SK-N-MC (cell line): ENCODE data around the gene PTPRF.

Source experiments
- DNase-seq: peaks from one replicate; pipeline ENCODE4 v3.0.0-alpha.2; 2011; ENCODE audit warnings: low read depth, low spot score
- H3K27ac ChIP-seq: fragments of 200-600 bp; sonication (generic); 2 replicates; pipeline ENCODE4 v1.5.1; 2016; ENCODE audit warnings: mixed run types
- H3K36me3 ChIP-seq: fragments of 200-600 bp; sonication (generic); 2 replicates; pipeline ENCODE4 v1.6.1; 2017; ENCODE audit warnings: antibody characterized with exemption, low read length, mixed read lengths; ENCODE audit not compliant: insufficient read depth
- H3K4me3 ChIP-seq: fragments of 200-600 bp; sonication (generic); 2 replicates; pipeline ENCODE4 v1.5.1; 2016
- H3K9ac ChIP-seq: fragments of 200-600 bp; sonication (generic); 2 replicates; pipeline ENCODE4 v1.8.0; 2017; ENCODE audit warnings: mixed run types, mixed read lengths; ENCODE audit not compliant: insufficient read length
- H3K9me3 ChIP-seq: fragments of 200-600 bp; sonication (generic); 2 replicates; pipeline ENCODE4 v1.6.1; 2017; ENCODE audit warnings: low read depth, mild to moderate bottlenecking, antibody characterized with exemption, low read length, moderate library complexity, mixed read lengths
- EZH2 ChIP-seq: fragments of 200-600 bp; sonication (generic); IDR thresholded peaks from one replicate; pipeline ENCODE4 v1.6.1; 2017; ENCODE audit warnings: antibody characterized with exemption
- FOXP2 ChIP-seq: optimal IDR thresholded peaks from 2 replicates; pipeline ENCODE3; 2011; ENCODE audit warnings: mild to moderate bottlenecking, moderate library complexity; ENCODE audit not compliant: insufficient read depth; ENCODE audit errors: extremely low read length, control extremely low read depth
- POLR2AphosphoS5 ChIP-seq: IDR thresholded peaks from 2 replicates; pipeline ENCODE4 v1.6.1; 2012; ENCODE audit warnings: mild to moderate bottlenecking, low read depth, low read length, borderline replicate concordance

The PTPRF gene

GRCh38 chr1:43590388-43590925, 59.8 kb downstream of the PTPRF start:
- Histone ChIP-seq H3K4me3 (no peak overlapping the region), H3K9ac (no peak overlapping the region), H3K9me3 (no peaks in the 10 kb centered on the region), H3K27ac (no peak overlapping the region), H3K36me3 (peaks cover 42% of the 10 kb centered on the region; the same call in 1 of the 2 replicates)
- DNase-seq, result no peak
- TF ChIP-seq POLR2AphosphoS5 (no peak), FOXP2 (no peak), EZH2 (no peak)

- H3K9ac ChIP-seq, result no peak overlapping the region
- TF ChIP-seq POLR2AphosphoS5 (no peak), EZH2 (no peak)
- peaks cover 42% of the 10 kb centered on the region; the same call in 1 of the 2 replicates for H3K36me3 ChIP-seq
- H3K27ac ChIP-seq, result no peak overlapping the region
- no peak for DNase-seq
- no peaks in the 10 kb centered on the region for H3K9me3 ChIP-seq
- no peak overlapping the region for H3K4me3 ChIP-seq
Observed at GRCh38 chr1:43591181-43591580, 60.5 kb downstream of the PTPRF start.

DNA sequence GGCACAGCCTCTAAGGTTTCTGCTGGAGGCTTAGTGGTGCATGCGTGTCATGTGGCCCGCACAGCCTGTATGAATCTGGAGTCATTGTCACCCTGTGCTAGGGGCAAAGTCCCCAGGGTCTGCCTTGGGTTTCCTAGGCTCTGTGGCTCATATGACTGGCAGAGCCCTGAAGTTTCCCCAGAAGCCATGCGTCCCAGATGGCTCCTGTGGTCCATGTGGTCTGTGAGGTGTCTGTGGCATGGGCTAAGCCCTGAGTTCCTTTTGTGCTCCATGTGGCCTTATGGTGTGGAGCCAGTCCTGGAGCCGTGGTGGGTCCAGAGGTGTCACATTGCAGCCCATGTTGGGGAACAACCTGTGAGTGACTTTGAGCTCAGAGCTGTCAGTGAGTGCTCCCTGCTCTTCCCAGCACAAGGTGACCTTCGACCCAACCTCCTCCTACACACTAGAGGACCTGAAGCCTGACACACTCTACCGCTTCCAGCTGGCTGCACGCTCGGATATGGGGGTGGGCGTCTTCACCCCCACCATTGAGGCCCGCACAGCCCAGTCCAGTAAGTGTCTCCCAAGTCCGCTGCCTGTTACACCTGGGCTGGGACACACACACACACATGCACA, 61.5 kb downstream of the PTPRF start:
- Histone ChIP-seq H3K27ac (no peak overlapping the region), H3K4me3 (no peak overlapping the region), H3K9ac (no peak overlapping the region), H3K36me3 (peaks cover 42% of the 10 kb centered on the region; the same call in 1 of the 2 replicates), H3K9me3 (no peaks in the 10 kb centered on the region)
- no peak for TF ChIP-seq EZH2
- no peak for TF ChIP-seq FOXP2
- DNase-seq, result no peak

DNA sequence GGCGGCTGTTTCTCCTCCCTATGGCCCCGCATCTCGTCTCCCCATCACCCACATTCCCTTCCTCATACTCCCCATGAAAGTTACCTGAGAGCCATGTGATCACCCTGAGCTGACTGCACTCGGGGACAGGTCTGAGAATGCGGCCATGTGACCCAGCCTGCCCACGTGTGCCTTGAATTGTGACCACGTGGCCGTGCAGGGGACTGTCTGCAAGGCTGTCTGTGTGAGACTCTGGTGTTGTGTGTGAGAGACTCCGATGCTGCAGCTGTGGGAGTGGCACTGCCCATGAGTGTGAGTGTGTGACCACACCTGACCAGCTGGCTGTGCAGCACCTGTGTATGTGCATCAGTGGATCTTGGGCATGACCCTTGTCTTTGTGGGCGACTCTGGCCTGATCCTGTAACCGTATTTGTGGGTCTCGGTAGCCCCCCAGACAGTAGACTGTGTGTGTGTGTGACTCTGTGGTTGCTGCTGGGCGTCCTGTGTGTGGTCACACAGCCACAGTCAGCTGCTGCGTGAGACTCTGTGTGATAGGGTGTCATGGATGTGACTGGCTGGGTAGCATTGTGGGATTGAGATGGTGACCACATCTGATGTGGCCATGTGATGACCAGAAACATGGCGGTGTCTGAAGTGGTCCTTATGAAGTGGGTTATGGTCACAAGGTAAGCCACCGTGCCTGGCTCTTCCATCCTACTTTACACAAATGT, 62.4 kb downstream of the PTPRF start:
- Histone ChIP-seq H3K9me3 (no peaks in the 10 kb centered on the region), H3K9ac (no peak overlapping the region), H3K27ac (no peak overlapping the region), H3K4me3 (no peak overlapping the region), H3K36me3 (peaks cover 42% of the 10 kb centered on the region; the same call in 1 of the 2 replicates)
- TF ChIP-seq FOXP2 (no peak), POLR2AphosphoS5 (no peak), EZH2 (no peak)
- no peak for DNase-seq

DNA sequence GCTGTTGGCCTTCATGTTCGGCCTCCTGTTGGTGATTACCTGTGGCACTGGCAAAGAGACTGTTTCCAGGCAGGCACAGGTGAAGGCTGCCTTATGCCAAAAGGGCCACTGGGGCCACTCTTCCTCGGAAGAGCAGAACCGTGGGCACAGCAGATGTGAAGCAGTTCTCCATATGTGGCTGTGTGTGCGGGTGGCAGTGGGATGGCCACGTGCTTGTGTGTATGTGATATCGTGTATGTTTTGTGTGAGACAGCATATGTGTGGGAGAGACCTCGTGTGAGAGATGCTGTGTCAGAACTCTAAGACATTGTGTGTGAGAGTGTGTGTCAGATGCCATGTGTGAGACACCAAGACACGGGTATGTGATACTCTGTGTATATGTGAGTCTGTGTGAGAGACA, 65.9 kb downstream of the PTPRF start:
- Histone ChIP-seq H3K9ac (no peak overlapping the region), H3K36me3 (peaks cover 18% of the 10 kb centered on the region; the same call in 1 of the 2 replicates), H3K27ac (no peak overlapping the region), H3K4me3 (no peak overlapping the region), H3K9me3 (no peaks in the 10 kb centered on the region)
- no peak for DNase-seq
- TF ChIP-seq POLR2AphosphoS5 (no peak), EZH2 (no peak), FOXP2 (no peak)

DNA sequence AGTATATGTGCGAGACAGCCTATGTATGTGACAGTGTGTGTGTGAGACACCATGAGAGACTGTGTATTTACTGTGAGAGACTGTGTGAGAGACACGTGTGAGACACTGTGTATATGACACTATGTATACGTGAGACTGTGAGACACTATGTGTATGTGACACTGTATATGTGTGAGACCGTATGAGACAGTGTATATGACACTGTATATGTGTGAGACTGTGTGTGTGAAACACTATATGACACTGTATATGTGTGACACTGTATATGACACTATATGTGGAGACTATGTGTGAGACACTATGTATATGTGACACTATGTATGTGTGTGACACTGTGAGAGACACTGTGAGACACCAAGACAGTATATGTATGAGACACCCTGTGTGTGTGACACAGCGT, 66.3 kb downstream of the PTPRF start:
- H3K27ac ChIP-seq, result no peak overlapping the region
- H3K9ac ChIP-seq, result no peak overlapping the region
- no peak overlapping the region for H3K4me3 ChIP-seq
- peaks cover 14% of the 10 kb centered on the region; the same call in 1 of the 2 replicates for H3K36me3 ChIP-seq
- H3K9me3 ChIP-seq, result no peaks in the 10 kb centered on the region
- DNase-seq, result no peak
- TF ChIP-seq FOXP2, result no peak
- TF ChIP-seq POLR2AphosphoS5, result no peak
- TF ChIP-seq EZH2, result no peak

DNA sequence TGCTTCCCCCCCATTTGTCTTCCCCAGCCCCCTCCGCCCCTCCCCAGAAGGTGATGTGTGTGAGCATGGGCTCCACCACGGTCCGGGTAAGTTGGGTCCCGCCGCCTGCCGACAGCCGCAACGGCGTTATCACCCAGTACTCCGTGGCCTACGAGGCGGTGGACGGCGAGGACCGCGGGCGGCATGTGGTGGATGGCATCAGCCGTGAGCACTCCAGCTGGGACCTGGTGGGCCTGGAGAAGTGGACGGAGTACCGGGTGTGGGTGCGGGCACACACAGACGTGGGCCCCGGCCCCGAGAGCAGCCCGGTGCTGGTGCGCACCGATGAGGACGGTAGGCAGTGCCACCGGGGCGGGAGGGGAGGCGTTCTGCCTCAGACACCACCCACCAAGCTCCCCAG, 67.0 kb downstream of the PTPRF start:
- TF ChIP-seq POLR2AphosphoS5 (no peak), EZH2 (no peak), FOXP2 (no peak)
- H3K27ac ChIP-seq, result no peak overlapping the region

GRCh38 chr1:43598622-43599021, 67.9 kb downstream of the PTPRF start:
- TF ChIP-seq FOXP2 (no peak), POLR2AphosphoS5 (no peak), EZH2 (no peak)
- H3K27ac ChIP-seq, result no peak overlapping the region

More for the DNA sequence above, 67.0 kb downstream of the PTPRF start:
- H3K36me3 ChIP-seq, result peaks cover 7% of the 10 kb centered on the region; the same call in 1 of the 2 replicates
- H3K9ac ChIP-seq, result no peak overlapping the region
- no peak overlapping the region for H3K4me3 ChIP-seq
- no peaks in the 10 kb centered on the region for H3K9me3 ChIP-seq
- no peak for DNase-seq

More at GRCh38 chr1:43598622-43599021, 67.9 kb downstream of the PTPRF start:
- no peak for DNase-seq
- no peak overlapping the region for H3K4me3 ChIP-seq
- H3K36me3 ChIP-seq, result peaks cover 2% of the 10 kb centered on the region; the same call in 1 of the 2 replicates
- H3K9me3 ChIP-seq, result no peaks in the 10 kb centered on the region
- no peak overlapping the region for H3K9ac ChIP-seq
